B cell (primary cell): ENCODE results near the gene IL1F10. TPM values are rescaled to one million over a fixed set of nuclear protein-coding genes. Genes with fewer than 3 reads are reported as not detected.

Source experiments
- ATAC-seq: fragments of 200-7000 bp; cut with Tn5 transposase; one replicate; pipeline ENCODE4 v1.10.0; 2021; ENCODE audit warnings: low read depth, mild to moderate bottlenecking, moderate number of reproducible peaks, moderate library complexity
- CTCF ChIA-PET: fragments of 350-600 bp; sonication (Branson Sonifier 250); formaldehyde crosslinking; loops from one replicate; lab custom pipeline; 2021; ENCODE audit warnings: antibody characterized with exemption, inconsistent platforms; lab: Charles Lee
- POLR2A ChIA-PET: fragments of 350-600 bp; sonication (Branson Sonifier 250); formaldehyde crosslinking; loops from one replicate; lab custom pipeline; 2021; ENCODE audit warnings: antibody characterized with exemption; lab: Charles Lee
- DNase-seq: peaks from one replicate; pipeline ENCODE4 v3.0.0; 2013
- H2AFZ ChIP-seq: 2 replicates; pipeline ENCODE4 v1.6.1; 2012; ENCODE audit warnings: mild to moderate bottlenecking, low read depth, low read length; ENCODE audit not compliant: insufficient read depth, poor library complexity, severe bottlenecking
- H3K27ac ChIP-seq, 2 donors: 1 replicate in 1 of 2; 2 replicates in 1 of 2; pipeline ENCODE4 v1.5.1; 2012 to 2013; ENCODE audit warnings: low read length in 2 of 2, mild to moderate bottlenecking in 2 of 2, moderate library complexity in 1 of 2
- H3K27me3 ChIP-seq, 4 experiments: fragments of 200-600 bp in 1 of 4; sonication (generic) in 1 of 4; replicated peaks in 1 of 4; 1 replicate in 2 of 4; 2 replicates in 2 of 4; pipeline versions ENCODE4 v1.6.1 to v1.7.0; 2013 to 2016; ENCODE audit warnings: low read length in 3 of 4, mild to moderate bottlenecking in 2 of 4, mixed read lengths in 1 of 4, moderate library complexity in 1 of 4; ENCODE audit not compliant: insufficient read depth in 4 of 4, control insufficient read depth in 3 of 4; ENCODE audit errors: control extremely low read depth in 1 of 4
- H3K36me3 ChIP-seq, 2 experiments: replicated peaks in 1 of 2; 1 replicate in 1 of 2; 2 replicates in 1 of 2; pipeline versions ENCODE4 v1.6.1 to v1.7.1; 2013; ENCODE audit warnings: low read length in 1 of 2; ENCODE audit not compliant: insufficient read depth in 2 of 2, control insufficient read depth in 1 of 2; ENCODE audit errors: control extremely low read depth in 1 of 2, extremely low read depth in 1 of 2
- H3K4me1 ChIP-seq, 2 donors: fragments of 200-600 bp in 1 of 2; sonication (generic) in 1 of 2; 1 replicate in 1 of 2; 2 replicates in 1 of 2; pipeline versions ENCODE4 v1.5.1 to v1.6.1; 2013 to 2017; ENCODE audit warnings: low read length in 2 of 2; ENCODE audit not compliant: control insufficient read depth in 2 of 2, insufficient read depth in 2 of 2
- H3K4me2 ChIP-seq: replicated peaks from 2 replicates; pipeline ENCODE3; 2012; ENCODE audit warnings: mild to moderate bottlenecking, low read depth, low read length; ENCODE audit not compliant: poor library complexity, severe bottlenecking
- H3K4me3 ChIP-seq, 5 experiments: fragments of 200-600 bp in 1 of 5; sonication (generic) in 1 of 5; 1 replicate in 3 of 5; 2 replicates in 2 of 5; pipeline versions ENCODE4 v1.5.1 to v1.7.0; 2011 to 2016; ENCODE audit warnings: low read length in 4 of 5, mild to moderate bottlenecking in 4 of 5, low read depth in 2 of 5, control low read depth in 1 of 5, moderate library complexity in 1 of 5; ENCODE audit not compliant: insufficient read depth in 1 of 5; ENCODE audit errors: control extremely low read depth in 1 of 5, extremely low read depth in 1 of 5
- H3K79me2 ChIP-seq: fragments of 200-600 bp; sonication (generic); one replicate; pipeline ENCODE4 v1.6.0; 2016; ENCODE audit warnings: low read length; ENCODE audit not compliant: control insufficient read depth, insufficient read depth
- H3K9ac ChIP-seq: fragments of 200-600 bp; sonication (generic); 2 replicates; pipeline ENCODE4 v1.6.1; 2017; ENCODE audit warnings: mild to moderate bottlenecking, low read length, moderate library complexity
- H3K9me3 ChIP-seq, 3 donors: one replicate each; pipeline versions ENCODE4 v1.6.1 to v1.7.1; 2013; ENCODE audit warnings: low read length in 2 of 3; ENCODE audit not compliant: control insufficient read depth in 2 of 3, insufficient read depth in 1 of 3; ENCODE audit errors: control extremely low read depth in 1 of 3
- H4K20me1 ChIP-seq: 2 replicates; pipeline ENCODE4 v1.6.0; 2012; ENCODE audit warnings: mild to moderate bottlenecking, low read length; ENCODE audit not compliant: insufficient read depth, control insufficient read depth, poor library complexity, severe bottlenecking
- H3K27ac Mint-ChIP-seq: one replicate; pipeline ENCODE4 v1.8.0; 2021; ENCODE audit warnings: mixed read lengths
- H3K27me3 Mint-ChIP-seq: one replicate; pipeline ENCODE4 v1.8.0; 2021; ENCODE audit warnings: mixed read lengths
- H3K4me1 Mint-ChIP-seq: one replicate; pipeline ENCODE4 v1.8.0; 2021; ENCODE audit warnings: mixed read lengths
- H3K4me3 Mint-ChIP-seq: one replicate; pipeline ENCODE4 v1.8.0; 2021; ENCODE audit warnings: mixed read lengths
- H3K9me3 Mint-ChIP-seq: one replicate; pipeline ENCODE4 v1.8.0; 2022; ENCODE audit warnings: mixed read lengths; ENCODE audit not compliant: insufficient read depth
- EZH2 ChIP-seq: IDR thresholded peaks from 2 replicates; pipeline ENCODE4 v1.6.1; 2012; ENCODE audit warnings: borderline replicate concordance, low read depth, mild to moderate bottlenecking, moderate library complexity, low read length; ENCODE audit not compliant: insufficient read depth, poor library complexity, severe bottlenecking
- WGBS: methylation state at CpG from one replicate; pipeline ENCODE4 v1.1.5; 2013; ENCODE audit warnings: missing lambda C conversion rate; ENCODE audit not compliant: insufficient coverage; 5-methylcytosine and 5-hydroxymethylcytosine counted together
- intact Hi-C: fragments of 100-400 bp; cut with micrococcal nuclease; formaldehyde crosslinking; loops from one replicate; pipeline ENCODE4 v1.10.0; 2022
- polyA plus RNA-seq: library from polyadenylated mRNA; depleted of rRNA; stranded (reverse); fragments of >200 nt; gene quantifications from 2 replicates; pipeline ENCODE4 v1.2.3, GENCODE V29; 2012
- total RNA-seq, 2 donors: library from RNA; stranded (reverse); fragments of 120-200 nt in 1 of 2; gene quantifications; 1 replicate in 1 of 2; 2 replicates in 1 of 2; pipeline versions ENCODE4 v1.2.3 to v1.2.4, GENCODE V29; 2013 to 2022
- TF ChIP-seq, protein P1 (sequence below): fragments of 200-600 bp; IDR thresholded peaks from one replicate; pipeline ENCODE4 v1.8.0; 2022; ENCODE audit warnings: antibody characterized with exemption, mild to moderate bottlenecking

Gene IL1F10
- total and polyA plus RNA-seq, 2 donors (not counting 1 experiment from before 2014, with no cell fraction given), result not detected

DNA sequence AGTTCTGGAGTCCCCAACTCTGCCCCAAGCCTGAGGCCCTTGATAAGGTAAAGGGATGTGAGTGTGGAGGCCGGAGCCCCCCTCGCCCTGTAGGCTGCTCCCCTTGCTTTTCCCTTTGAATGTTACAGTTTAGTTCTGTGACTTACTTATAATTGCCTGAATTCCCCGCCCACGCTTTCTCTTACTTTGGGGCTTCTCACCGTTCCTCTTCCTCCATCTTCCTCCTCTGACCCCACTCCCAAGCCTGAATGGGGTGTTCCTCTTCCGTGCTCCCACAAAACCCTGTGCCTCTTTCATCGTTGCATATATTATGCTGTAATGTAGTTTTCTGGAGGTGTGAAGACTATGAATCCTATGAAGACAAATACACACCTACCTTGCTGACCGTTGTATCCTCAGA is 44.7 kb downstream of the IL1F10 start:
- Mint-ChIP-seq H3K9me3 (no peaks in the 10 kb centered on the region), H3K4me1 (peaks cover 11% of the 10 kb centered on the region), H3K4me3 (no peak overlapping the region), H3K27ac (no peak overlapping the region), H3K27me3 (peaks cover 11% of the 10 kb centered on the region)
- TF ChIP-seq EZH2, result no peak
- TF ChIP-seq, protein P1, sequence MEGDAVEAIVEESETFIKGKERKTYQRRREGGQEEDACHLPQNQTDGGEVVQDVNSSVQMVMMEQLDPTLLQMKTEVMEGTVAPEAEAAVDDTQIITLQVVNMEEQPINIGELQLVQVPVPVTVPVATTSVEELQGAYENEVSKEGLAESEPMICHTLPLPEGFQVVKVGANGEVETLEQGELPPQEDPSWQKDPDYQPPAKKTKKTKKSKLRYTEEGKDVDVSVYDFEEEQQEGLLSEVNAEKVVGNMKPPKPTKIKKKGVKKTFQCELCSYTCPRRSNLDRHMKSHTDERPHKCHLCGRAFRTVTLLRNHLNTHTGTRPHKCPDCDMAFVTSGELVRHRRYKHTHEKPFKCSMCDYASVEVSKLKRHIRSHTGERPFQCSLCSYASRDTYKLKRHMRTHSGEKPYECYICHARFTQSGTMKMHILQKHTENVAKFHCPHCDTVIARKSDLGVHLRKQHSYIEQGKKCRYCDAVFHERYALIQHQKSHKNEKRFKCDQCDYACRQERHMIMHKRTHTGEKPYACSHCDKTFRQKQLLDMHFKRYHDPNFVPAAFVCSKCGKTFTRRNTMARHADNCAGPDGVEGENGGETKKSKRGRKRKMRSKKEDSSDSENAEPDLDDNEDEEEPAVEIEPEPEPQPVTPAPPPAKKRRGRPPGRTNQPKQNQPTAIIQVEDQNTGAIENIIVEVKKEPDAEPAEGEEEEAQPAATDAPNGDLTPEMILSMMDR, result no peak
- Histone ChIP-seq H3K27ac (no peak overlapping the region), H3K9me3 (no peaks in the 10 kb centered on the region), H3K4me1 (peaks cover 25 to 27% of the 10 kb centered on the region in 2 donors), H3K36me3 (no peaks in the 10 kb centered on the region), H2AFZ (no peak overlapping the region), H3K27me3 (peaks cover 0 to 6% (median 2%) of the 10 kb centered on the region in 4 experiments), H3K79me2 (no peaks in the 10 kb centered on the region), H3K4me3 (no peak overlapping the region), H3K4me2 (no peak overlapping the region), H4K20me1 (no peaks in the 10 kb centered on the region), H3K9ac (no peak overlapping the region)
- CTCF ChIA-PET, result no interaction called here
- DNase-seq, result no peak
- WGBS, result no CpG with 5 or more reads among the region's 8 CpGs
- ATAC-seq, result no peak
- intact Hi-C loops, result no loop called here
- POLR2A ChIA-PET, result no interaction called here

DNA sequence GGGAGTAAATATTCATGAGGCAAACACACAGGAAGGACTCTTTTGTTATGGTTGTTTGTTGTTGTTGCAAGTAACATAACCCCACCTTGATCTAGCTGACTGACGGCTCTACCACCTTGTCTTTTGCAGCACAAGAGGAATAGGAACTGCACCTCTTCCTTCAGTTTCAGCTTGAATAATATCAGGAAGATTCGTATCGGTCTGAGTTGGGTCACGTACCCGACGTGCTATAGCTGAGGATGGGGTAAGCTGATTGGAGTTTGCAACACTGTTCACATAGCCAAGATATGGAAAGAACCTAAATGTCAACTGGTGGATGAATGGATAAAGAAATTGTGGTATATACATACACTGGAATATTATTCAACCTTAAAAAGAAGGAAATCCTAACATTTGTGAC is 45.1 kb downstream of the IL1F10 start:
- WGBS, result 74% methylated on average over 5 of the region's 6 CpGs
- H3K36me3 ChIP-seq, result no peaks in the 10 kb centered on the region
- POLR2A ChIA-PET, result no interaction called here

More for the DNA sequence above, 45.1 kb downstream of the IL1F10 start:
- H3K27me3 Mint-ChIP-seq, result peaks cover 11% of the 10 kb centered on the region
- H3K79me2 ChIP-seq, result no peaks in the 10 kb centered on the region
- no peak overlapping the region for H3K4me3 ChIP-seq
- H3K9ac ChIP-seq, result no peak overlapping the region
- peaks cover 11% of the 10 kb centered on the region for H3K4me1 Mint-ChIP-seq
- H3K27me3 ChIP-seq, result peaks cover 0 to 6% (median 2%) of the 10 kb centered on the region in 4 experiments
- H4K20me1 ChIP-seq, result no peaks in the 10 kb centered on the region
- H3K4me1 ChIP-seq, result peaks cover 25 to 27% of the 10 kb centered on the region in 2 donors
- no peaks in the 10 kb centered on the region for H3K9me3 Mint-ChIP-seq
- ATAC-seq, result no peak
- intact Hi-C loops, result no loop called here
- no peak for TF ChIP-seq EZH2
- H2AFZ ChIP-seq, result no peak overlapping the region
- H3K27ac ChIP-seq, result no peak overlapping the region
- H3K4me2 ChIP-seq, result no peak overlapping the region
- H3K27ac Mint-ChIP-seq, result no peak overlapping the region
- DNase-seq, result no peak
- H3K9me3 ChIP-seq, result no peaks in the 10 kb centered on the region
- no peak overlapping the region for H3K4me3 Mint-ChIP-seq
- CTCF ChIA-PET, result interaction anchor here (1.3 kb wide), 1 partner anchor 21 kb away, joined by 3 read pairs; no protein-coding TSS in a partner anchor
